Upper lobe of left lung (tissue), 4 donors: ENCODE data around the gene CHIT1.

Experiments used
- CTCF ChIP-seq, 6 experiments: fragments of 450-650 bp in 4 of 6; fragments of 200-600 bp in 2 of 6; sonication (generic) in 2 of 6; IDR thresholded peaks; one replicate each; pipeline ENCODE4 v1.5.1; 2016 to 2019; ENCODE audit warnings: antibody characterized with exemption in 6 of 6
- EP300 ChIP-seq, 4 donors: sonication (generic); formaldehyde crosslinking; IDR thresholded peaks; one replicate each; pipeline ENCODE4 v1.5.1; 2017; ENCODE audit warnings: antibody characterized with exemption in 4 of 4, control low read depth in 2 of 4

- TF ChIP-seq CTCF (IDR thresholded peaks at IDR 0.05) (no peak), EP300 (IDR thresholded peaks at IDR 0.05) (no peak)
These were observed 42.6 kb upstream of the CHIT1 start for GRCh38 chr1:203271962-203272632.
